T-cell (primary cell): ENCODE data around the gene COQ4. TPM values are rescaled to one million over a fixed set of nuclear protein-coding genes. Genes with fewer than 3 reads are reported as not detected.
"Not testable (repeated sequence)": the region's sequence is repeated elsewhere in the genome, so short reads cannot be mapped to it uniquely, and the experiment has no call there.

Source experiments
- ATAC-seq, 4 experiments: fragments of 200-7000 bp in 3 of 4; fragments of 150-1000 bp in 1 of 4; cut with Tn5 transposase; replicated peaks in 1 of 4; 1 replicate in 3 of 4; 2 replicates in 1 of 4; pipeline ENCODE4 v1.10.0; 2021; ENCODE audit warnings: moderate library complexity in 3 of 4, mild to moderate bottlenecking in 2 of 4, moderate number of reproducible peaks in 1 of 4
- CTCF ChIA-PET, 2 donors: fragments of 300-600 bp; sonication (Branson Sonifier 250); formaldehyde crosslinking; loops; one replicate each; lab custom pipeline; 2022; ENCODE audit warnings: antibody characterized with exemption in 2 of 2; lab: Charles Lee
- POLR2A ChIA-PET, 2 donors: fragments of 300-600 bp; sonication (Branson Sonifier 250); formaldehyde crosslinking; loops; one replicate each; lab custom pipeline; 2022; ENCODE audit warnings: antibody characterized with exemption in 2 of 2; lab: Charles Lee
- DNase-seq, 35 experiments: peaks; one replicate each; pipeline versions ENCODE4 v3.0.0 to v3.0.0-alpha.2; 2013 to 2023
- H3K27ac ChIP-seq: one replicate; pipeline ENCODE4 v1.5.1; 2013; ENCODE audit warnings: low read length
- H3K27me3 ChIP-seq, 2 experiments: replicated peaks in 1 of 2; 1 replicate in 1 of 2; 2 replicates in 1 of 2; pipeline versions ENCODE4 v1.6.1 to v1.7.0; 2013; ENCODE audit warnings: low read length in 1 of 2, mixed read lengths in 1 of 2; ENCODE audit not compliant: control insufficient read depth in 2 of 2, insufficient read depth in 2 of 2; ENCODE audit errors: extremely low read depth in 1 of 2
- H3K36me3 ChIP-seq, 2 donors: 1 replicate in 1 of 2; 2 replicates in 1 of 2; pipeline versions ENCODE4 v1.6.1 to v1.7.0; 2013; ENCODE audit warnings: low read length in 1 of 2; ENCODE audit not compliant: control insufficient read depth in 2 of 2, insufficient read depth in 1 of 2; ENCODE audit errors: extremely low read depth in 1 of 2
- H3K4me1 ChIP-seq, 2 experiments: 1 replicate in 1 of 2; 2 replicates in 1 of 2; pipeline versions ENCODE4 v1.6.1 to v1.7.0; 2013; ENCODE audit warnings: low read length in 2 of 2, mixed read lengths in 1 of 2; ENCODE audit not compliant: insufficient read depth in 2 of 2, control insufficient read depth in 1 of 2; ENCODE audit errors: extremely low read depth in 1 of 2
- H3K4me3 ChIP-seq, 2 donors: 1 replicate in 1 of 2; 2 replicates in 1 of 2; pipeline versions ENCODE4 v1.5.1 to v1.7.0; 2013; ENCODE audit warnings: mild to moderate bottlenecking in 2 of 2, low read length in 1 of 2, moderate library complexity in 1 of 2; ENCODE audit not compliant: control insufficient read depth in 1 of 2; ENCODE audit errors: extremely low read depth in 1 of 2
- H3K9me3 ChIP-seq: 2 replicates; pipeline ENCODE4 v1.7.0; 2013
- H3K27ac Mint-ChIP-seq, 2 donors: one replicate each; pipeline ENCODE4 v1.8.0; 2020 to 2021; ENCODE audit warnings: mild to moderate bottlenecking in 2 of 2, mixed read lengths in 2 of 2
- H3K27me3 Mint-ChIP-seq, 2 donors: one replicate each; pipeline ENCODE4 v1.8.0; 2021 to 2022; ENCODE audit warnings: mixed read lengths in 2 of 2
- H3K36me3 Mint-ChIP-seq: one replicate; pipeline ENCODE4 v1.8.0; 2021; ENCODE audit warnings: mixed read lengths
- H3K4me1 Mint-ChIP-seq, 3 donors: one replicate each; pipeline ENCODE4 v1.8.0; 2020 to 2022; ENCODE audit warnings: mixed read lengths in 3 of 3, mild to moderate bottlenecking in 1 of 3
- H3K4me3 Mint-ChIP-seq, 3 donors: one replicate each; pipeline ENCODE4 v1.8.0; 2020 to 2022; ENCODE audit warnings: mild to moderate bottlenecking in 3 of 3, mixed read lengths in 3 of 3, moderate library complexity in 3 of 3
- H3K9me3 Mint-ChIP-seq, 3 donors: one replicate each; pipeline ENCODE4 v1.8.0; 2020 to 2022; ENCODE audit warnings: mixed read lengths in 3 of 3
- WGBS: methylation state at CpG from one replicate; pipeline ENCODE4 v1.1.5; 2013; ENCODE audit warnings: missing lambda C conversion rate; ENCODE audit not compliant: insufficient coverage; 5-methylcytosine and 5-hydroxymethylcytosine counted together
- total RNA-seq, 35 experiments: library from RNA in 6 of 35; stranded (reverse) in 6 of 35; fragments of 120-200 nt in 1 of 35; gene quantifications; one replicate each; pipeline versions ENCODE4 v1.2.1 to v1.2.4 and lab custom pipeline; 2013 to 2026

The COQ4 gene
- total RNA-seq, 5 donors from 2014 or later (not counting 1 experiment from before 2014, with no cell fraction given), result 32.2 to 60.0 (median 54.5) TPM

- CTCF ChIA-PET, result interaction anchor here (0.6 to 0.7 kb wide), 2 partner anchors 106 to 478 kb away, joined by 6 to 9 read pairs; no protein-coding TSS in a partner anchor
- H3K9me3 ChIP-seq, DNase-seq, H3K4me1 Mint-ChIP-seq, H3K36me3 Mint-ChIP-seq, H3K9me3 Mint-ChIP-seq, ATAC-seq, H3K27me3 ChIP-seq, H3K4me3 ChIP-seq, H3K27ac Mint-ChIP-seq, H3K27me3 Mint-ChIP-seq, H3K27ac ChIP-seq: not testable (repeated sequence)
- H3K4me3 Mint-ChIP-seq, result peak overlapping the region; percentile 82 to 97 (median 82)
- Histone ChIP-seq H3K36me3 (peaks cover 8 to 15% of the 10 kb centered on the region in 2 donors), H3K4me1 (peaks cover 7 to 19% of the 10 kb centered on the region in 2 experiments)
- POLR2A ChIA-PET, result interaction anchor here in 1 of 2 donors (0.5 kb wide), 1 partner anchor 90 kb away, joined by 3 read pairs; no protein-coding TSS in a partner anchor
- WGBS, result 95% methylated on average over 4 of the region's 15 CpGs
These were observed 16.4 kb downstream of the COQ4 start for GRCh38 chr9:128338852-128339614.

- 4% methylated on average over 57 of the region's 75 CpGs for whole genome bisulfite sequencing
- H3K4me1 Mint-ChIP-seq, result peaks cover 8 to 9% (median 8%) of the 10 kb centered on the region in 3 donors
- H3K36me3 Mint-ChIP-seq, result peaks cover 3% of the 10 kb centered on the region
- H3K9me3 ChIP-seq, result no peaks in the 10 kb centered on the region
- POLR2A ChIA-PET, result no interaction called here
- peak within 1 kb of the TSS; percentile 79 to 87 for H3K4me3 ChIP-seq
- CTCF ChIA-PET, result no interaction called here
- peak within 1 kb of the TSS; percentile 83 to 89 for H3K27ac Mint-ChIP-seq
- peaks cover 14 to 25% of the 10 kb centered on the region in 2 donors for H3K36me3 ChIP-seq
- H3K27me3 ChIP-seq, result no peaks in the 10 kb centered on the region
- H3K4me1 ChIP-seq, result peaks cover 7 to 19% of the 10 kb centered on the region in 2 experiments
- DNase-seq (peak; percentile 57 to 90 (median 77)), ATAC-seq (peak; percentile 94 to 96 (median 95))
- peak within 1 kb of the TSS; percentile 58 for H3K27ac ChIP-seq
- peak within 1 kb of the TSS; percentile 82 to 97 (median 90) for H3K4me3 Mint-ChIP-seq
- no peaks in the 10 kb centered on the region for H3K9me3 Mint-ChIP-seq
- H3K27me3 Mint-ChIP-seq, result no peaks in the 10 kb centered on the region
These were observed 17.4 kb downstream of the COQ4 start, which contains the start of gene SLC27A4 for GRCh38 chr9:128339761-128340690. SLC27A4 (plus strand) TSS chr9:128340527; CDS start chr9:128343133, 2,606 bp downstream.

DNA sequence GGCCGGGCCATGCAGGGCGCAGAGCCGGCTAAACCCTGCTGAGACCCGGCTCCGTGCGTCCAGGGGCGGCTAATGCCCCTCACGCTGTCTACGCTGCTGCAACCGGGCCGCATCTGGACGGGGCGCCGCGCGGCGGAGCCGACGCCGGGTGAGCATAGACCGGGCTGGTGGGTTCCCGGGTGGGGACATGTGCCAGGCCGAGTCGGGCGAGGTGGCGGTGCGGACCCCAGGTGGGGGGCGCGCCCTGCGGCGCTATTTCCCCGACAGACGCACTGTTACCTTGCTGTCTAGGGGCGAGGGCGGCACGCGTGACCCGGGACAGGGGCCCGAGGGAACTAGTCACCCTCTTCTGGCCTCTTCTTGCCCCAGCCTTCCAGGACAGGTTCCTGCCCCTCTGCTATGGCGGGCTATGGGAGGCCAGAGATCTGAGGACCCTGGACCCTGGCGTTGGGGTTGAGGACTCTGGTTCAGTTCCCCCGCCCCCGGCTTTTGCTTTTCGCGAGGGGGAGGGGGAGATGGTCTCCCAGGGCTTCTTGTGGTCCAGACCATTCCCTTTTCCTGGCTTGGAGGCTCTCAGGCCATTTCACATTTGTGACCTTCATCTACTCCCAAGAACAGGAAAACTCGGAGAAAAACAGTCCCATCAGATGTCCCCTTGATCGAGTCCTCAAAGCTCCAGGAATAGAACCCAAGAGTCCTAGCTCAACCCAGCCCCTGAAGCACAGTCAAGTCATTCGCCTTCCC lies 18.2 kb downstream of the COQ4 start:
- Histone ChIP-seq H3K27me3 (no peaks in the 10 kb centered on the region), H3K36me3 (peaks cover 14 to 33% of the 10 kb centered on the region in 2 donors), H3K4me3 (peak overlapping the region; percentile 69 to 87), H3K9me3 (no peaks in the 10 kb centered on the region), H3K27ac (peak overlapping the region; percentile 38), H3K4me1 (peaks cover 7 to 19% of the 10 kb centered on the region in 2 experiments)
- H3K27ac Mint-ChIP-seq, result peak overlapping the region; percentile 83 to 89
- peaks cover 8 to 9% (median 8%) of the 10 kb centered on the region in 3 donors for H3K4me1 Mint-ChIP-seq
- DNase-seq (peak in 3 of 35 experiments; percentile 0 to 8 (median 6)), ATAC-seq (peak; percentile 10 to 26 (median 16))
- CTCF ChIA-PET, result interaction anchor here (0.5 to 1.3 kb wide), 5 partner anchors 10 to 90 kb away, joined by 3 to 9 read pairs (median 5); partner anchors contain the start of gene URM1 (in 1 of the 2)
- peaks cover 3% of the 10 kb centered on the region for H3K36me3 Mint-ChIP-seq
- no peaks in the 10 kb centered on the region for H3K27me3 Mint-ChIP-seq
- POLR2A ChIA-PET, result no interaction called here
- no peaks in the 10 kb centered on the region for H3K9me3 Mint-ChIP-seq
- peak overlapping the region; percentile 82 to 97 (median 90) for H3K4me3 Mint-ChIP-seq
- WGBS, result under 1% methylated on average over 41 of the region's 48 CpGs

DNA sequence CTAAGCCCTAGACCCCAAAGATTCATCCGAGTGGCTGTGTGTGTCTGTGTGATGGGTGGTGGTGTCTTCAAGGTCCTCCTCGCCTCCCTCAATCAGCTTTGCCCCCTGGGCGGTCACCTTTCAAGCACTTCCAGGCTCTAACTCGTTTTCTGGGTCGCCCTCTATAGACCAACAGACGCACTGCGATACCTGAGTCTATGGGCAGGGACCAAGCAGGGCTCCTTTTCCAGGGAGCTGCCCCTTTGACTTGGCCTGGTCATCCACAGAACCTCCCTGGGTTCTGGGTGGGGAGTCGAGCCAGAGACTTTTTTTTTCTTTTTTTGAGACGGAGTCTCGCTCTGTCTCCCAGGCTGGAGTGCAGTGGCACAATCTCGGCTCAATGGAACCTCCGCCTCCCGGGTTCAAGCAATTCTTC lies 18.8 kb downstream of the COQ4 start:
- H3K36me3 Mint-ChIP-seq, result peaks cover 3% of the 10 kb centered on the region
- peaks cover 7 to 19% of the 10 kb centered on the region in 2 experiments for H3K4me1 ChIP-seq
- peak overlapping the region; percentile 69 to 87 for H3K4me3 ChIP-seq
- CTCF ChIA-PET, result interaction anchor here (0.5 to 1.3 kb wide), 5 partner anchors 11 to 92 kb away, joined by 3 to 9 read pairs (median 5); partner anchors contain the start of gene URM1 (in 1 of the 2)
- no peaks in the 10 kb centered on the region for H3K9me3 ChIP-seq
- 38% methylated on average over 11 of the region's 13 CpGs for WGBS
- no peaks in the 10 kb centered on the region for H3K9me3 Mint-ChIP-seq
- peaks cover 14 to 36% of the 10 kb centered on the region in 2 donors for H3K36me3 ChIP-seq
- H3K27ac Mint-ChIP-seq, result peak overlapping the region; percentile 83 to 89
- peak; percentile 14 to 79 (median 55) for DNase-seq
- peak overlapping the region; percentile 38 for H3K27ac ChIP-seq
- H3K4me1 Mint-ChIP-seq, result peaks cover 8 to 9% (median 8%) of the 10 kb centered on the region in 3 donors
- peak; percentile 38 to 46 (median 42) for ATAC-seq
- H3K27me3 ChIP-seq, result no peaks in the 10 kb centered on the region
- no peaks in the 10 kb centered on the region for H3K27me3 Mint-ChIP-seq
- H3K4me3 Mint-ChIP-seq, result peak overlapping the region; percentile 82 to 97 (median 90)
- POLR2A ChIA-PET, result no interaction called here

- Mint-ChIP-seq H3K9me3 (no peaks in the 10 kb centered on the region), H3K4me3 (no peak overlapping the region), H3K36me3 (peaks cover 6% of the 10 kb centered on the region), H3K27me3 (no peaks in the 10 kb centered on the region), H3K4me1 (peaks cover 8 to 9% (median 8%) of the 10 kb centered on the region in 3 donors), H3K27ac (no peak overlapping the region)
- no peak overlapping the region for H3K27ac ChIP-seq
- H3K27me3 ChIP-seq, result no peaks in the 10 kb centered on the region
- H3K36me3 ChIP-seq, result peaks cover 18 to 51% of the 10 kb centered on the region in 2 donors
- WGBS, result 100% methylated on average over 8 of the region's 8 CpGs
- DNase-seq, result no peak
- H3K9me3 ChIP-seq, result no peaks in the 10 kb centered on the region
- ChIA-PET CTCF (no interaction called here), POLR2A (no interaction called here)
- ATAC-seq, result no peak
- H3K4me3 ChIP-seq, result no peak overlapping the region
- peaks cover 7 to 19% of the 10 kb centered on the region in 2 experiments for H3K4me1 ChIP-seq
These were observed 20.5 kb downstream of the COQ4 start for GRCh38 chr9:128342971-128343680.
